Neural progenitor cell (in vitro differentiated cells): Measurements from ENCODE around the gene TET2.

ENCODE experiments used
- CTCF ChIP-seq: fragments of 200-600 bp; sonication (generic); IDR thresholded peaks from 2 replicates; pipeline ENCODE4 v1.5.1; 2017; ENCODE audit warnings: antibody characterized with exemption, mild to moderate bottlenecking
- EZH2 ChIP-seq: fragments of 200-600 bp; sonication (generic); IDR thresholded peaks from 2 replicates; pipeline ENCODE4 v1.6.1; 2017; ENCODE audit warnings: antibody characterized with exemption, mild to moderate bottlenecking, moderate library complexity
- EZH2phosphoT487 ChIP-seq: fragments of 200-600 bp; sonication (generic); IDR thresholded peaks from 2 replicates; pipeline ENCODE4 v1.6.1; 2017; ENCODE audit warnings: antibody characterized with exemption

DNA sequence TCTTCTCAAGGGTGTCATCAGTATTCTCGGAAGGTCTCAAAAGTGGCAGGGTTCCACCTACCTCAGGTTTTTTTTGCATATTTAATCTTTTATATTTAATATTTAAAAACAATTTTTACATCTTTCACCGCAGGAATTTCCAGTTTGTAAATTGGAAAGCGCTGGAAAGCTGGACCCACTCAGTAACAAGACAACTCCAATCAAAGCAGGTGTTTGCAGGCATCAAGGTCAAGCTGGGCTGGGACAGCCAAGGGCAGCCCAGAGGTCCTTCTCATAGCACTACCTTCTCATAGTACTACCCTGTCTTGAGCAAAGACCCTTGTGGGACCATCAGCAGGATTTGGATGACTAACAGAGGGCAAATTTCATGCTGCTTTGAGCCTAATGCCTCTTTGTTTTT, 160.1 kb downstream of the TET2 start:
- TF ChIP-seq EZH2 (no peak), CTCF (no peak), EZH2phosphoT487 (no peak)
